Common myeloid progenitor, CD34-positive (primary cell): Measurements from ENCODE around the gene TSPYL1.

Source experiments
- CTCF ChIA-PET: fragments of 350-600 bp; sonication (Branson Sonifier 250); formaldehyde crosslinking; loops from one replicate; lab custom pipeline; 2021; ENCODE audit warnings: antibody characterized with exemption; lab: Charles Lee
- POLR2A ChIA-PET: fragments of 350-600 bp; sonication (Branson Sonifier 250); formaldehyde crosslinking; loops from one replicate; lab custom pipeline; 2021; ENCODE audit warnings: antibody characterized with exemption; lab: Charles Lee
- DNase-seq, 3 donors: peaks; one replicate each; pipeline versions ENCODE4 v3.0.0 to v3.0.0-alpha.2; 2013
- H3K27ac ChIP-seq, 2 experiments: 1 replicate in 1 of 2; 2 replicates in 1 of 2; pipeline ENCODE4 v1.7.0; 2013; ENCODE audit warnings: inconsistent platforms in 2 of 2, low read length in 2 of 2, mild to moderate bottlenecking in 2 of 2, low read depth in 1 of 2, moderate library complexity in 1 of 2; ENCODE audit not compliant: severe bottlenecking in 2 of 2, insufficient read depth in 1 of 2, poor library complexity in 1 of 2
- H3K27me3 ChIP-seq, 5 experiments: replicated peaks in 2 of 5; 1 replicate in 3 of 5; 2 replicates in 2 of 5; pipeline versions ENCODE4 v1.6.1 to v1.7.0; 2013; ENCODE audit warnings: low read length in 4 of 5, mild to moderate bottlenecking in 2 of 5, moderate library complexity in 2 of 5, inconsistent platforms in 1 of 5; ENCODE audit not compliant: insufficient read depth in 5 of 5, control insufficient read depth in 4 of 5
- H3K36me3 ChIP-seq, 4 experiments: 1 replicate in 2 of 4; 2 replicates in 2 of 4; pipeline versions ENCODE4 v1.6.1 to v1.7.0; 2013; ENCODE audit warnings: low read length in 3 of 4, control low read depth in 1 of 4, mild to moderate bottlenecking in 1 of 4; ENCODE audit not compliant: control insufficient read depth in 4 of 4, insufficient read depth in 4 of 4
- H3K4me1 ChIP-seq, 4 experiments: 1 replicate in 3 of 4; 2 replicates in 1 of 4; pipeline versions ENCODE4 v1.6.1 to v1.7.1; 2013; ENCODE audit warnings: low read length in 3 of 4, mild to moderate bottlenecking in 3 of 4, control low read depth in 1 of 4, inconsistent platforms in 1 of 4, moderate library complexity in 1 of 4; ENCODE audit not compliant: control insufficient read depth in 4 of 4, insufficient read depth in 4 of 4; ENCODE audit errors: control extremely low read depth in 1 of 4
- H3K4me3 ChIP-seq, 7 experiments: 1 replicate in 4 of 7; 2 replicates in 3 of 7; pipeline versions ENCODE4 v1.5.1 to v1.7.0; 2013; ENCODE audit warnings: mild to moderate bottlenecking in 7 of 7, low read length in 6 of 7, moderate library complexity in 6 of 7, inconsistent platforms in 2 of 7, low read depth in 2 of 7, control low read depth in 1 of 7; ENCODE audit not compliant: insufficient read depth in 4 of 7, control insufficient read depth in 1 of 7; ENCODE audit errors: extremely low read depth in 1 of 7
- H3K9me3 ChIP-seq, 5 experiments: 1 replicate in 4 of 5; 2 replicates in 1 of 5; pipeline versions ENCODE4 v1.6.1 to v1.7.1; 2013; ENCODE audit warnings: low read length in 4 of 5, mild to moderate bottlenecking in 2 of 5, inconsistent platforms in 1 of 5, low read depth in 1 of 5, moderate library complexity in 1 of 5; ENCODE audit not compliant: control insufficient read depth in 4 of 5, insufficient read depth in 2 of 5; ENCODE audit errors: control extremely low read depth in 1 of 5
- WGBS: methylation state at CpG from one replicate; pipeline ENCODE4 v1.1.5; 2013; ENCODE audit not compliant: insufficient coverage; 5-methylcytosine and 5-hydroxymethylcytosine counted together

TSPYL1 gene

DNA sequence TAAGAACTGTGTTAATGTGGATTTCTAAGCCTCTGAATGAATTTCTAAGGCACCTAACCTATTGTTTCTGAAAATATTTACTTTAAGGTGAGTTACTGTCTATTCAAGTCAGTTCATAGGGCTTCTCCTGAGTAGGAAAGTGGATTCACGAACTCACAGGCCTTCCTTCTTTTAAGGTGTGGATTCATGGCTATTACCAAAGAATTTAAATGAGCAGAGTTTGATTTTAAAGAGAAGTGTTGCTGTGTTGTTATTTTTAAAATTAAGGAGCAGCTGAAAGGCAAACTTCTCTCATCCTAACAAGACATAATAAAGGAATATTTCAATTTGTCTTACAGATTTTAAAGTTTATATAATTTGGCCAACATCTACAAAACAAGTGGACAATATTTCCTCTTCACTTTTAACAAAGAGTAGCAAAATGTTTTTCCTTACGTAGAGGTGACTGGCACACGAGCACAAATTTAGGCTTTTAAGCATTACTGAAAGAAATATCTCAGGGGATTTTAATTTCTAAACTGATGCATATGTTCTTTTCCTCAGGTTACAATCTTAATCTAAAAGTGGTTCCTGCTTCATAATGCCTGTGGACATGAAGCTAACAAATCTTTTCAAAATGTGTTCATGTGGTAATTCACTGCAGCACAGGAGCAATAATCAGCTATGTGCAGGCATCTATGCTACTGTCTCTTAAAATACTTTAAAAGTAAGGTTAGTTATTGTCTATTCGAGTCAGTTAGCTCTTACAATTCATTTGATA is 25.3 kb downstream of the TSPYL1 start:
- H3K9me3 ChIP-seq: no peaks in the 10 kb centered on the region
- ChIA-PET CTCF (interaction anchor here (1.0 to 3.3 kb wide), 4 partner anchors 9 to 26 kb away, joined by 3 to 23 read pairs (median 8); no protein-coding TSS in a partner anchor), POLR2A (interaction anchor here (0.7 kb wide), 1 partner anchor 301 kb away, joined by 3 read pairs; no protein-coding TSS in a partner anchor)
- H3K27me3 ChIP-seq: no peaks in the 10 kb centered on the region
- peak overlapping the region in 6 of 7 experiments; percentile 87 to 99 (median 96) for H3K4me3 ChIP-seq
- H3K36me3 ChIP-seq: peaks cover 2 to 10% (median 5%) of the 10 kb centered on the region in 4 experiments
- peak in 1 of 3 donors; percentile 41 for DNase-seq
- H3K4me1 ChIP-seq: peaks cover 20 to 43% (median 31%) of the 10 kb centered on the region in 4 experiments
- peak overlapping the region; percentile 99 for H3K27ac ChIP-seq
- WGBS: 0% methylated on average over 1 of the region's 4 CpGs

DNA sequence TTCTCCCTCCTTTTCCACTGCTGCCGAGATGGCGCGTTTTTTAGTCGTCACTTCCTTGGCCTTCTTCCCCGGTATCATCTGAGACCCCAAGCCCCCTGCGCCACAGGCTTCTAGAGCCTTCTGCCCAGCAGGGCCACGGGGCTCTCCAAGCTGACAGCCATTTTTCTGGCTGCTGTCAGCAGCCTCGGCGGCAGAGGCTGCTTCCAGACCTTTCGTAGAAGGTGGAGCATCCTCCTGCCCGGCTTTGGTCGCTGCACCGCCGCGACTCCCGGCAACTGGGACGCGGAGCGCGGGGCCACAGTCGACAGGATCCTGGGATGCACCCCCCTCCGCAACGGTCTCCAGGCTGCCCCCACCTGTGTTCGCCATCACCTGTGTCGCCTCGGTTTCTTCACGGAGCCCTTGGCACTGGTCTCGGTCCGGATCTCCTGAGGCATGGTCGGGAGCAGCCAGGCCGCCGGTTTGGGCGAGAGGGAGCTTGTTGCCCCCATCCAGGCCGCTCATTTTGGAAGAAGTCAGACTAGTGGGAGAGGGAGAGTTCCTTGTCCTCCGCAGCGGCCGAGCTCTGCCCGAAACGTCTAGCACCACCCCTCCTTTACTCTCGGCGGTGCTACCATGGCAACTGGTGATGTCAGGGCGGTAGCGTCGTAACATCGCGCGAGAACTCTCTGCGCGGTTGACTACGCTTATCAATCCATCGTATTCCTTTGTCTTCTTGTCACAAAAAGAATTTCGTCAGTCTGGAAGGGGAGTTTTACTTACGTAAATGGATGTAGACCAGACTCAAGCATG is 26.0 kb downstream of the TSPYL1 start, which contains the start of gene TSPYL4:
TSPYL4 (minus strand) TSS at position 571 of the 792 bp plus-strand sequence; CDS start at position 504, 67 bp downstream.
- H3K36me3 ChIP-seq: peaks cover 0 to 10% (median 5%) of the 10 kb centered on the region in 4 experiments
- CTCF ChIA-PET: interaction anchor here (0.7 to 3.3 kb wide), 4 partner anchors 14 to 139 kb away, joined by 3 to 23 read pairs (median 4); no protein-coding TSS in a partner anchor
- peaks cover 20 to 43% (median 31%) of the 10 kb centered on the region in 4 experiments for H3K4me1 ChIP-seq
- H3K27ac ChIP-seq: peak within 1 kb of the TSS; percentile 99
- WGBS: 1% methylated on average over 38 of the region's 53 CpGs
- H3K27me3 ChIP-seq: no peaks in the 10 kb centered on the region
- DNase-seq: peak; percentile 96 to 99 (median 98)
- no peaks in the 10 kb centered on the region for H3K9me3 ChIP-seq
- peak within 1 kb of the TSS; percentile 71 to 99 (median 94) for H3K4me3 ChIP-seq
- POLR2A ChIA-PET: interaction anchor here (0.7 kb wide), 1 partner anchor 301 kb away, joined by 3 read pairs; no protein-coding TSS in a partner anchor

DNA sequence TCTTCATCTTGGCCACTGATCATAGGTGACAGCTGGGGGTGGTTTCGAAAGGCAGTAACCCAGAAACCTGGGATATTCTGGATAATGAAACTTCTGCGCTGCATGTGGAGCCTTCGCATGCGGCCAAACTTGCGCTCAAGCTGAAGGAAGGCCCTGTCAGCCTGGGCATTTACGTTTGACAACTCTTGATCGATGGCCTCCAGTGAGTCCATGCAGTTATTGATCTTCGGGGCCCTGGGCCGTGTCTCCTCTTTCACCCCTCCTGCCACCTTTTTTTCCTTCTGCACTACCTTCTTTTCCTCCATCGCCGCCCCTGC is 26.6 kb downstream of the TSPYL1 start:
- POLR2A ChIA-PET: no interaction called here
- H3K27me3 ChIP-seq: no peaks in the 10 kb centered on the region
- peak overlapping the region; percentile 99 for H3K27ac ChIP-seq
- WGBS: 56% methylated on average over 11 of the region's 11 CpGs
- peaks cover 0 to 10% (median 5%) of the 10 kb centered on the region in 4 experiments for H3K36me3 ChIP-seq
- no peak for DNase-seq
- no peaks in the 10 kb centered on the region for H3K9me3 ChIP-seq
- H3K4me3 ChIP-seq: peak overlapping the region; percentile 71 to 99 (median 94)
- CTCF ChIA-PET: interaction anchor here (0.7 to 0.9 kb wide), 2 partner anchors 18 to 140 kb away, joined by 3 to 4 read pairs; no protein-coding TSS in a partner anchor
- H3K4me1 ChIP-seq: peaks cover 20 to 43% (median 31%) of the 10 kb centered on the region in 4 experiments

DNA sequence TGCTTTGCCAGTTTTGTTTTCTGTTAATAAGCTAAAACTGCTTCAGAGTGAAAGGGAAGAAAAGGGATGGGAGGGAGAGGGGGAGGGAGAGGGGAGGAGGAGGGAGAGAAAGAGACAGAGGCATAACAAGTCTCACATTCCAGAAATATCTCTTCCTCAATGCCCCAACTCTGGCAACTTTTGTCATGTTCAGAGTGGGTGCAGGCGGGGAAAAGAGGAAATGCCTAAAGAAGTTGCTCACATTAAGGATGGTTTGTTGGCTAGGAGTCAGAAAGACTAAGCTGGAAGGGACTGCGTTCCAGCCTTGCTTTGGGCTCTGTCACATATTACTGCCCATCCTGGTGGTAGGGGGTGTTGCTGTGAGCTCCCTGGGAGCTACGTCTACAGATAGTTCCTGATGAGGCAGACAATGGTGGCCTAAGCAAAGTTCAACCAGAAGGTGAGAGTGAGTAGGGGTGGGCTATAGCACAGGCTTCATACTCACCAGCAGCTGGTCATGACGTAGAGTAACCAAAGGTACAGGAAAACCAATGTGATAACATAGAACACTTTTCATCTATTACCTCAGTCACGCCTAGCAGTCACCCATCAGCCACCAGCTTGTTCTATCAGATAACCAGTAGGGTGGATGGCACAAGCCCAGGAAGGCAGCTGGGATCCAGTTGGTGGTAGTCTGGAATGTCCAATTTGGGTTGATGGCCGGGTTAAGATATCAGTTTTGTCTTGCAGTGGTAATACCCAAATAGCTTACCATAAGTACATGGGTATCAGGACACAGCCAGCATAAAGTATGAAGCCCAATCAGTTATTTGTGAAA is 28.0 kb downstream of the TSPYL1 start:
- Histone ChIP-seq H3K9me3 (no peaks in the 10 kb centered on the region), H3K27me3 (no peaks in the 10 kb centered on the region), H3K4me3 (peak overlapping the region in 1 of 7 experiments; percentile 31), H3K36me3 (peaks cover 0 to 10% (median 5%) of the 10 kb centered on the region in 4 experiments), H3K4me1 (peaks cover 20 to 43% (median 31%) of the 10 kb centered on the region in 4 experiments), H3K27ac (no peak overlapping the region)
- CTCF ChIA-PET: interaction anchor here (0.8 to 1.3 kb wide), 3 partner anchors 8 to 365 kb away, joined by 3 read pairs; partner anchors contain the start of gene RSPH4A
- 90% methylated on average over 3 of the region's 6 CpGs for WGBS
- DNase-seq: no peak
- POLR2A ChIA-PET: no interaction called here

DNA sequence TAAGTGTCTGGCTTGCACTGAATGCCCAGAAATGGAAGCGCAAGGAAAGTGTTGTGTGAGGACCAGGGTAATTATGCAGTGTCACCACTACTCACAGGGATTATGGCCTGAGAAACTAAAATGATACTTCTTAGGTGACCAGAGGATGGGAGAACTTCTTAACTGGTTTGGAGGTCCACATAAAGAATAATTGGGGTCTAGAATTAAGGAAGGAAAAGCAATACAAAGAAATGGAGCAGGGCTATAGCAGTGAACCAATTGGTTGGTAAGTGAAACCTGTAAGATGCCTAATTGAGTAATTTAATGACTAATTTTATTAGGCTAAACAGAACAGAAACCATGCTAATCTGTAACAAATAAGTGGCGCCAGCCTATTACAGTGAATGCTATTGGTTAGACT is 31.2 kb downstream of the TSPYL1 start:
- H3K9me3 ChIP-seq: no peaks in the 10 kb centered on the region
- no peak overlapping the region for H3K27ac ChIP-seq
- H3K36me3 ChIP-seq: peaks cover 0 to 10% (median 5%) of the 10 kb centered on the region in 4 experiments
- H3K4me3 ChIP-seq: no peak overlapping the region
- ChIA-PET CTCF (interaction anchor here (1.2 kb wide), 1 partner anchor 396 kb away, joined by 3 read pairs; no protein-coding TSS in a partner anchor), POLR2A (no interaction called here)
- DNase-seq: no peak
- peaks cover 8 to 32% (median 22%) of the 10 kb centered on the region in 4 experiments for H3K4me1 ChIP-seq
- WGBS: 100% methylated on average over 1 of the region's 2 CpGs
- H3K27me3 ChIP-seq: no peaks in the 10 kb centered on the region

DNA sequence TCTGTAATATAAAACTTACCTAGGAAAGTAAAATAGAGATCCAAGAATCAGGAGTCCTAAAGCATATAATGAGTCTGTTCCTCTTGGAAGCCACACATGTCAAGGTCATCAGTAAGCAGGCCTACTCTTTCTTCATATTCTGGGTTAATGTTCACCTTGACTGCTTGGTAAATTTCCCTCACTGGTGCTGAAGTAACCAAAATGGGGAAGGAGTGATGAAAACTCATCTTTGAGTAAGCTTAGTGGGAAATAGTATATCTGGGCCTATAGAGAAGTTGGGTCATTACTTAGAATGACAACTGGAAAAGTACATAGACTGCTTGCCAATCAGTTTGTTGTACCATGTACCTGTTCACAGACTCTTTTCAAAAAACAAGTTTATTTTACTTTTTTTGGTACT is 32.4 kb downstream of the TSPYL1 start:
- CTCF ChIA-PET: interaction anchor here (1.2 kb wide), 1 partner anchor 398 kb away, joined by 3 read pairs; no protein-coding TSS in a partner anchor
- no peak overlapping the region for H3K27ac ChIP-seq

More for the DNA sequence above, 32.4 kb downstream of the TSPYL1 start:
- no peaks in the 10 kb centered on the region for H3K9me3 ChIP-seq
- POLR2A ChIA-PET: no interaction called here
- H3K4me3 ChIP-seq: no peak overlapping the region
- peaks cover 0 to 20% (median 11%) of the 10 kb centered on the region in 4 experiments for H3K4me1 ChIP-seq
- no peak for DNase-seq
- no peaks in the 10 kb centered on the region for H3K27me3 ChIP-seq
- peaks cover 0 to 7% (median 5%) of the 10 kb centered on the region in 4 experiments for H3K36me3 ChIP-seq
